Central memory CD4-positive, alpha-beta T cell (primary cell): ENCODE data around the gene ABCC8.
"Not testable (repeated sequence)": the region's sequence is repeated elsewhere in the genome, so short reads cannot be mapped to it uniquely, and the experiment has no call there.

Experiments
- DNase-seq: peaks from one replicate; pipeline ENCODE4 v3.0.0; 2022

Gene ABCC8

DNA sequence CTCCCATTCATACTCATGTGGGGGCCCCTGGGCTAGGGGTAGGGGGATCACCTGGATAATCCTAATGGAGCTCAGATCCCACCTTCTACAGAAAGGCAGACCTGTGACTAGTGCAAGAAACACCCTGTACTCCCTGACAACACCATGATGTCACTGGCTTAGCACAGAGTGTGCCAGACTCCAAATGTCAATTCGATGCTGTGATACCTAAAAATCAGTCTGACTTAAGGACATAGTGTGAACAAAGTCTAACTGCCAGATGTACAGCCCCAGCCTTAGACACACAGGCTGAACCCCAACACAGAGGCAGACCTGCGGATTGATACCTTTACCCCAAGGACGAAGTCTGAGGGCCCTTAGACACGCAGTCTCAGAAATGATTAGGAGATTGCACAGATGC is 8.5 kb downstream of the ABCC8 start:
- no peak for DNase-seq

DNA sequence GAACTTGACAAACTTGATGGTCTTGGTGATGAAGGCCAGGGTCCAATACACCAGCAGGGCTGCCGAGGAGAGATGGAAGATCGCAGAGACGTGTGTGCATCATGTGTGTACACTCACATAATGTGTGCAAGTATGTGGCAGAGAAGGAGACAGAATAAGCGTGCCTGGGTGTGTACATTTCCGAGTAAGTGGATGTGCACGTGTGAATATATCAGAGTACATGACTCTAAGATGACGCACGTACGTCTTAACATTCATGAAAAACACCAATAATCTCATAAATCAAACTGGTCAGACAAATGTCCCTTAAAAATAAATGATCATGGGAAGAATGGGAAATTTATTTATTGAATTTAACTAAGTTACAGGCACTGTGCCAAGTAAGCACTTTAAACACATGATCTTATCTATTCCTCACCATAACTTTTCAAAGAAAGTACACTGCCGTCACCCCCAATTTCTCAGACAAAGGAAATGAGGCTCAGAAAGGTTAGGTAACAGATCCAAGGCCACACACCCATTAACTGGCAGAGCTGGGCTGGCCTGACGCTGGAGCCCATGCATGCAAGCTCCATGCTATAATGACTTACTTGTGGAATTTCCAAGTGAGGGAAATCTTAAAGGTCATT is 13.0 kb downstream of the ABCC8 start:
- no peak for DNase-seq

DNA sequence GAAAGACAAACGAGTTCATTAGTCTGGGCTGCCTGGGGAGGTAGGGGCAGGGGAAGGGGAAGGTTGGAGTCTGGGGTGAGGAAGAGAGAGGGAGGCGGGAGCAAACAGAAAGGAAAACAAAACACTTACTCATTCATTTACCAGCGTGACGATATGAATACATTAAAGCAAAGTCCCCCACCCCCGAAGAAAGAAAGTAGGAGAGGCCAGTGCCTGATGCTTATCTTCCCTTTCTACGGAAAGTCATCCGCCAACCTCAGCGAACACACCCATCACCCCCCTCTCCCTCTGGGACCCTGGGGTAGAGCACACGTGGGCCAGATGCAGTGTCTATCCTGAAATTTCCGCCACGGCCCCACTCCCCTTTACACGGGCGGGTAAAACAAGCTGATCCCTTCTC is 13.7 kb downstream of the ABCC8 start:
- DNase-seq, result no peak

DNA sequence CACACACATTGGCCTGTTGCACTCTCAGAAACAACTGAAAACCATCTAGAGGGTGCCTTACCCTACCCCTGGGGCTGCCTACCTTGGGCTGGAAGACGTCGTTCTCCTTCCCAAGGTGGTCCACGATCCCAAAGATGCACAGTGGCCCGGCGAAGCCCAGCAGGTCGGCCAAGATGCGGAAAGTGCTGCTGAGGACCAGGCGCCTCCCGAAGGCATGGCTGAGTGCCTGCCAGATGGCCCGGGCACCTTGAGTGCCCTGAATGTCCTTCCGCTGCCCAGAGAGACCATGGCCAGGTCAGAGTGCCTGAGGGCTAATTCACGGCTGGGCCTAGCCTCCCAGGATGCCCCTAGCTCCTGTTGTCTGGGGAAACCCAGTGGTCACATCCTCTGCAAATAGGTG is 16.2 kb downstream of the ABCC8 start:
- DNase-seq, result no peak

DNA sequence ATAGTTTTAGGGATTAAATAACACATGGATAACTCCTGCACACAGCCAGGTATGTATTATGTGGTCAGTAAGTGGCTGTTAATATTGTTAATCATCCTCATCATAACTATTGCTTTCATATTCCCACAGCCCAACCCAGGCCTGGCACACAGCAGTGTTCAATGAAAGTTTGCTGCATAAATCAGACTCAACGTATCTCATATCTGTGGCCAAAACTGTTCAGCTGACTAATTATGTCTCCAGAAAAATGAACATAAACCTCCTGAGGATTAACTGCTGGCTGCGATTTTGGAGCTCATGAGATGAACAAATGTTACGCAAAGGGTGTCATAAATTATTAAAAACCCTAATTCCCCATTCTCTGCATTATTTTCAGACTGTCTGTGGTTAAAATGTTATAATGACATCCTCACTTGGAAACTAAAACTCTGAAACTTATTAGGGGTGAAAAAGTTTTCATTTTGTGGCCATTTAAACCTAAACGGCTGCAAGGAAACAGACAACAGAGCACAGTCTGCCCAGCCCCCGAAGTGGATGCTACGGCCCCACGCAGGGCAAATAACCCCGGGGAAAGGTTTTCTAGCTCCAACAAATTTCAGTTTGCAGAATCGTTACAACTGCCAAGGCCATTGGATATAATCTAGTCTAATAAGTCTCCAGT is 17.3 kb downstream of the ABCC8 start:
- no peak for DNase-seq

DNA sequence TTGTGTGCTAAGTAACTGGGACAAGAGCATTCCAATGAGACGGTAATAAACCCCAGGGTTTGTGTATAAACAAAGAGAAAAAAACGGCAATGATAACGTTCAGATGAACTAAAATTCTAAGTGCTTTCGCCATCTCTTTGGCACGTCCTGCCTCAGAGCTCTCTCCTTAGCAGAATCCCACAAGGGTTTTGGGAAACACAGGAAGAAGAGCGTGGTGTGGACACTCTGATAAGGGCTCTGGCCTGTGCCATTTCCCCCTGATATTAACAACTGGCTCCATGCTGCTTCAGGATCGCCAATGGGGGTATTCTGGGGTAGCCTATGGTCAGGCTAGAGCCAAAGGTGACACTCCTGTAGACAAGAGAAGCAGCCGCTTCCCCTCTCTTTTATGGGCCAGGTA is 18.4 kb downstream of the ABCC8 start:
- no peak for DNase-seq

DNA sequence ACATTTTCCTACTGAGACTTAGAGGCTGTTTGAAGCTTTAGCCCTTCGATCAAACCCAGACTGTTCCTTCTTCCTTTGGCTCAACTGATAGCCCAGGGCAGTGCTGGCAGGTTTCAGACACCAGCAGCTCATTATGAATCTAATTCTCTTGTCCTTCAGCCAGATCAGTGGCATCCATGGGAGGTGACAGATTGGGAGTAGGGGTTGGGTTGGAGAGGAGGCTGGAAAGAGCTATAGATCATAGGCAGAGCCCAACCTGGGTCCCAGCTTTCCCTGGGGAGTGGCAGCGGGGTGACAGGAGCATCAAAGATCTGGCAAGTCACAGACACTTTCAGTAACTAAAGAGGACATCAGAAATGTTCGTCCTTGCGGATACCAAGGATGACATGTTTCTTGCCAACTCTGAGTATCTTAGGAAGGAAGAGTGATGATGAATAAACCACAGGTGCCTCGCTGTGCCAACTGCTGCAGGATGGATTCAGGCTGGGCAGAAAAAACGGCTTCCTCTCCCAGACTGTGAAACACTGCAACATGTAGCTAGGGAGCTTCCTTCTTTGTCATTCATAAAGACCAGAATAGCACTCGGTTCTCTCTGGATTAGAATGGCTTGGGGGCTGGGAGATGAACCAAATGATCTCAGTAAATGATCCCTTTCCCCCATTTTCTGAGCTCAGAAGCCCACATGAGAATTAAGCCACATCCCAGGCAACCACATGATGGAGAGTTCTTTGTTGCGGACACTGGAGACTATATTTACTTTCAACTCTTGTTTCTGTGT is 19.1 kb downstream of the ABCC8 start:
- DNase-seq, result no peak

DNA sequence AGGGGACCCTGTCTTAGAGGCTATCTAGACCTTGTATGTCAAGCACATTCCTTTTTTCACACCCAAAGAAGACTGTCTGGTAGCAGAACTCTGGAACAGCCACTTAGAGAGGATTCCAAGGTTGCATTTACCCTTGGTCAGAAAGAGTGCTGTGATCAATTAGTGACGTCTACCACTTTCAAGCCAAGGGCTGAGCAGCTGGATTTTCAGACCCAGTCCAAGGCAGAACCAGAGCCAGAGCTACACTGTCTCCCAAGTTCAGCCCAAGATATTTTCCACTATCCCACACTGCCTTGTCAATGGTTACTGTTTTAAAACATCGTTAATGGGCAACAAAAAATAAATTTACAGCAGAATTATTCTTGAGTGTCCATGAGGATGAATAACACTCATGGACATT is 24.0 kb downstream of the ABCC8 start:
- DNase-seq, result no peak

DNA sequence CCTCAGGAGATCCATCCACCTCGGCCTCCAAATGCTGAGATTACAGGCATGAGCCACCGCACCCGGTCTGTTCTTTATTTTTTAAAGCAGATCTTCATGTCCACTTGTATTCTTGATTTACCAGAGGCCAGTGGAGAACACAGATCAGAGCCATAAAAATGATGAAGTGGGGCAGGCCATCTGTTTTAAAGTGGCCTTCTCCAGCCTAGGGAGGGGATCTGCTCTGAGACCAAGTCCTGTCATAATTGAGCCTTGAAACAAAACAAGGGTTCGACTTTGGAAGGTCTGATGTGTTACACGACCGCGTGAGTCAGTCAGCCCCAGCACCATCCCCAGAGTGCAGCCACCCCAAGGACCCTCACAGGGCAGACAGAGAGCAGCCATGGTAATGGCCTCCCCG is 27.5 kb downstream of the ABCC8 start:
- DNase-seq, result no peak

DNA sequence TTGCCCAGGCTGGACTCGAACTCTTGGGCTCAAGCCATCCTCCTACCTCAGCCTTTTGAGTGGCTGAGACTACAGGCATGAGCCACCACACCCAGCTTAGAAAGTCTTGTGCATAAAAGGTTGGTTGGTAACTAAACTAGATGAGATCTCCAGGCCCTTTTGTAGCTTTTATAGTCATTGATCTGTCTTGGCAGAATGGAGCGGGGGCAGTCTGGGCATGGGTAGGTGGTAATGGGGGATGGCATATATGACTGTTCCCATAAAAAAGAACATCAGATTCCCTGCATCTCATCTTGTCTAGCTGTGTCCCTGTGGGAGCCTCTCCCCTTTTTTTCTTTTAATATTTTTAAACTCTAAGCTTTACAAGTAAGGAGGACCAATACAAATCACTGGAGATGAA is 30.2 kb downstream of the ABCC8 start:
- no peak for DNase-seq

DNA sequence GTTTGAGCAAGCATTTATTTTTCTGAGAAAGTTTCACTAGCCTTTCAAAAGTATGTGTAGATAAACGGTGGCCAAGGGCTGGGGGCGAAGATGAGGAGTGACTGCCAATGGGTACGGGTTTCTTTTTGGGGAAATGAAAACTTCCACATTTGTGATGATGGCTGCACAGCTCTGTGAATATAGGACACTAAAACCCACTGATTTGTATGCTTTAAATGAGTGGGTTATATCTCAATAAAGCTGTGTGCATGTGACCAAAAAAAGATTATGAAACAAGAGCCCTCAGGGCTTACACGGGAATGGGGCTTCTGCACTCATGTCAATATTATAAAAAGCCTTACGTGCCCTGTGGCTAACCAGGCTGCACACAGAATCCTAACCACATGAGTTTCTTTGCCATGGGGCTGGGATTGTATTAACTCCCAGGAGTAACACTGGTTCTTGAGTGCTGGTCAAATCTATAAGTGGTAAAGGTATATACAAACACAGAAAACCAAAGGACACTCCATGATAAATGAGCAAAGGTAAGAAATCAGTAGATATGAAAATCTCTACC is 31.3 kb downstream of the ABCC8 start:
- no peak for DNase-seq

DNA sequence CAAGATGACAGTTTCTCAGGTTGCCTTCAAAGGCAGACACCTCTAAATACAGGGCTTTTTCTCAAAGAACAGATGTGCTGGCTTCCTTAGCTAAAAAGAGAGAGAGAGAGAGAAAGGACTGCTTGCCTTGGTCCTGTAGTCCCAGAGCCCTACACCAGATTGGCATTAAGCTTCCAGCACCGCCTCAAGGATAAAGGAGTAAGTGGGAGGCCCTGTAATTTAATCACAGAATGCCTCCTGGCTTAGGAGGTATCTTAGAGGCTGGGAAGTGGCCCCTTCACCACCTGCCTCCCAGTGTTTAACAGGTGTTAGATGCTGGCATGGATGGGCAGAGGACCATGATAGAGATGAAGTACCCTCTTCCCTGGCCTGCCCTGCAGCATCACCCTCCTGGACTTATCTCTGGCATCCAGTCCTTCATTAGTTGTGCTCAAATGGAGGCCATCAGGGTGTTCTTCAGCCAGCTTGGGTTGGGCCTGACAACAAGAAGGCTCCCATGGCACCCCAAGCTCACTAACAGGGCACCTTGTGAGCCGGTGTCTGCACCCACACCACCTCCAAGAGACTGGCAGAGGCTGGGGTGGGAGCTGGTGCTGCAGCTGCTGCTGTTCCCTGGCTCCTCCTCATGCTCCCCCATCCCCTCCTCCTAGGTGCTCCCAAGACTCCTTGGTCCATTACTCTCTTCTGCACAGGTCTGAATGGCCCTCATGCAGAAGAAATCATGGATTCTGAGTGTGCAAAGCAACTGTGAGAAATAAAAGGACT is 32.5 kb downstream of the ABCC8 start:
- no peak for DNase-seq

DNA sequence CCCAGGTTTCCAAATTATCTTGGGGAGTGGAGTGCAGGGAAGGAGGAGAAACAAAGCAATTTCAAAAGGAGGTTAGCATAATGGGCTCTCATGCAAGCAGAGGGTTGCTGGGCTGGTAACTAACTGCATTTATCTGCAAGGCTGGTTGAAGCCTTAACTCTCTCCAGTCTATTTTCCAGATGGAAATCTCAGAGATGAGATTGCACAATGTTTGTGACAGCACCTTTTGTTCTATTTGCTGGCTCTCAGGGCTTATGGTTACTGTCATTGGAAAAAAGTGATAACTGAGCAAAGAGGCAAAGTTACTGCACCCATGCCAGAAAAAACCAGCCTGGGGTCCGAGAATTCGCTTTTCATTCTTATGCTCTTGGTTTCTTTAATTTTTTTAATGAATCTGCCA is 33.2 kb downstream of the ABCC8 start:
- DNase-seq, result no peak

DNA sequence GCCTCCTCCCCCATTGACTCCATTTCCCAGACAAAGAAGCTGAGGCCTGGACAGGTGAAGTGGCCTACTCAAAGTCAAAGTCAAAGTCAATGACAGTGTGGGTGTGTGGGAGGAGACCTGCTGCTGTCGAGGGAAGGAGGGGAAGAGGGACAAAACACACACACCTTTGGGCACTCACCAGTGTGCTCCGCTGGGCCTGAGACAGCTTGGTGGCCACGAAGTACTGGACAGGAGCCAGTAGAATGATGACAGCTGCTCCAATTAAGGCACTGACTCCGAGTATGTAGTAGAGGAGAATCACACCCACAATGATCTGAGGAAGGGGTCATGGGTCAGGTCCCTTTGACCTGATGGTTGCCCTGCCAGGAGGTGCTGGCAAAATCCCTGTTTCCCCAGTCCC is 33.6 kb downstream of the ABCC8 start:
- DNase-seq, result no peak

DNA sequence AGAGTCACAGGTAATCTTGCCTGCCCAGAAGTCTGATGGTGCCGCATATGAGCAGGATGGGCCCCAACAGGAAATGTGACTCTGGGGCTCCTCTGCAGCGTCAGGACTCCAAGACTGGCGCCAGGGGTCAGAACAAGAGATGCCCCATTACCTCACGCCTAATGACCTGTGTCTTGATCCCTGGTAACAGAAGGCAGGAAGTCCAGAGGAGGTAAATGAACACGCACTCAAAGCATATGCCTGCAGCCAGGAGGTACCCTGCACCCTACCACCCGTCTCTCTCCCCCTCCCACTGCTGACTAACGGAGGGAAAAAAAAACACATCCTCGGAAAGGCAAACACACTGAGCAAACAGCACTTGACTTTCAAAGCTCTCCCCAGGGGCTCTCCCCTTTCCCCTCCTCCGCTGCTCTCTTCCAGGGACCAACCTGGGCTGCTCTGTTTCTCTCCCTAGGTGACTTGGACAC is 37.3 kb downstream of the ABCC8 start:
- DNase-seq, result no peak

DNA sequence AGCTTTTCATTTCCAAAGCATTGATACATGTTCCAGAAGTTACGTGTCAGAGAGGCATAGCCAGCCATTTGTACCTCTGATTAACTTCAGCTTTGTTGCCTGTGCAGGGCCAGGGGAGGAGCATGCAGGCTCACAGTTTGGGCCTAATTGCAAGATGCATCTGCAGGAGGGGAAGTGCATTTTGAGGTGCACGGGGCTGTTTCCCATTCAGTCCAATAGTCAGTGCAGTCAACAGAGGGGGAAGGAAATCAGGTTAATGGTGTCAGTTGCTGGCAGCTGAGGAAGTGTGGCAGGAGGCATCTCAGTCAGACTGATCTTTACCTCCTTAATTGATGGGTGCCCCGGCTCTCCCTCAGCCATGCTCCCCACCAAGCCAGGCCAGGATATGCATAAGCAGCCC is 39.3 kb downstream of the ABCC8 start:
- no peak for DNase-seq

DNA sequence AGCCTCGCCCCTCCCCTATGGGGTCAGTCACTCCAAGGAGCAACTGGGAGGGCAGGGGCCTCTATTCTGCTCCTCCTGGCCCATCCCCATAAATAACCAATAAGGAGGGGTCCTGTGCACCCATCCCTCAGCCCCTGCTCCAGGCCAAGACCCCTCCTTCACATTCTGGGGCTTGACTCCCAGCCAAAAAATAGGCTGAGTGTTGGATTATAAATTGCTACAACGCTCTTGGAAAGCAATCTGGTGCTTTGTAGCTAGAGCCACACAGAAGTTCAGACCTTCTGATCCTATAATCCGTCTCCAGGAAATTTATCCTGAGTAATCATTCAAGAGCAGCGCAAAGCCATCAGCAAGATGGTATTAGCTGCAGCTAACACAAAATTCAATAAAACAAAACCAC is 42.5 kb downstream of the ABCC8 start:
- no peak for DNase-seq

DNA sequence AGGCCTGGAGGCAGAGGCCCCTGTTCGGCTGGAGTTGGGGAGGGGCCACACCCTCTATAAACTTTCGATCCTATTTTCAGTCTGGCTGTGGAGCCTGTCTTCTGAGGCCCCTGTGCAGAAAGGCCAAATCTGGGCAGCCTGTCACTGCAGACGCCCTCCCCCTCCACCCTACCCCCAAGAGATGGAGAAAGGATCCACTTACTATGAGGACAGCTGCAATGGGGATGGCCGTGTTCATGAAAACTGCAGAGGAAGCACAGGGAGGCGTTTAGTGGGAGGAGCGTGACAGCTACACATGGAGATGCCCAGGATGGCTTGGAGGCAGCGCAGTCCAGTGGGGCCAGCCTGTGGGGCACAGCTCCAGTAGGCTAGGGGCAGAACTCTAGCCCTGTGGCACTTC is 44.6 kb downstream of the ABCC8 start:
- DNase-seq, result no peak

DNA sequence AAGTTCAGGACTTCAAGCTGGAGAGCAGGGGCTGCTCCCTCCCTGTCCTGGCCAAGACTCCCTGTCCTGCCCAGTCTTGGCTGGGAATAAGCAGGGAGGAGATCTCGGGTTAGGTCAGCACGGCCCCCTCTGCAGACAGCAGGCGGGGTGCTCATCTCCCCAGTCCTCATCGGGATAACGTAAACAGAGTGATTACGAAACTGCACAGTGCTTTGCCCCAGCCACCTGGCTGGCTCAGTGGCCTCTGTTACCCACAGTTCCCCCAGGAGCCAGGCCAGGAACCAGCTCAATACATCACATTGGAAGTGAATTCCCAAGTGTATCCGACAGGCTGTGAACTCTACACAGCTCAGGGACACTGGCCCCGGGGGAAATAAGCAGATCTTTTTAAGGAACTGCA is 45.5 kb downstream of the ABCC8 start:
- no peak for DNase-seq

DNA sequence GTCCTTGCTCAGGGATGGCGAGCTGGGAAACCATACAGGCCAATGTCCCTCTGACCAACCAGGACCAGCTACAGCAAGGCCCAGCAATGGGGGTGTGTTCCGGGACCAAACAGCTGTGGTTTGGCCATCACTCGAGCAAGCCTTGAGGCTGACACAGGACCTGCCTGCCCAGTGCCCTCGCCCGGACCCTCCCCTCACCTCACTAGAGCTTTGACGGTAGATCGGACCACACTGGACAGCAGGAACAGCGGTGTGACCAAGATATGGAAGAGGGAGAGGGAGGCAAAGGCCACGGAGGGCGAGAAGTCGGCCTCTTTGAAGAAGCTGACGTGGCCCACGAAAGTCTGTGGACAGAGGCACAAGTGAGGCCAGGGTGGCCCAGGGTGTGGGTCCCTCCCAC is 46.0 kb downstream of the ABCC8 start:
- DNase-seq, result no peak

DNA sequence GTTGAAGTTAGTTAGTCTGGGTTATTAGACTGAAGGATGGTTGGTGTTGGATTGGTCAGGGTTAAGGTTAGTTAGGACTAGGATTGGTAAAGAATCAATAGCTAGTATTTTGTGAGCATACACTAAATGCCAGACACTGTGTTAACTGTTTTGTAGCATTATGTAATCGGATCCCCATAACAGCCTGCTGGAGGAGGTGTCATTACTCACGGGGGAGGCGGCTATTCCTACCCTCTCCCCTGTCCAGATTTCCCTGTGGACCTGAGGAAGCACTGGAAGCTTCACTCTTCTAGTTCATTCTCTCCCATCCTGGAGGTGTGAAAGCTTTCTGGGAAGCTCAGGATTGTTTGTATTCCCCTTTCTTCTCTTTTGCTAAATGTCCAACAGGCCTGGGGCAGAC is 47.7 kb downstream of the ABCC8 start:
- no peak for DNase-seq

DNA sequence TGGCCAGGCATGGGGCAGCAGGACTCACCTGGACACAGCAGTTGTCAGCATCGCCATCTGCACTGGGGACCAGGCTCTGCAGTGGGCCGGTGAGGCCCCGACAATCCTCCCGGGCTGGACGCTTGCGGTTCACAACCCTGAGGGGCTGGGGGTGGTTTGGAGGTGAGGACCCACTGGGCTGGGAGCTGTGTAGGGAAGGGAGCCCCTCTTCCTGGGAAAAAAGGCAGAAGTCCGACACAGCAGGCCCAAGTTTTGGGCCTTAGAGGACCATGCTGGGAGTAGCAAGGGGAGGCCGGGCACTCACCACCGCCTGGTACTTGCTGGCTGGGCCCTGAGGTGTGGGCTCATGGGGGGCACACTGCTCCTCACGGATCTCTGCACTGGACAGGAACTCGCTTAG is 48.4 kb downstream of the ABCC8 start:
- no peak for DNase-seq

DNA sequence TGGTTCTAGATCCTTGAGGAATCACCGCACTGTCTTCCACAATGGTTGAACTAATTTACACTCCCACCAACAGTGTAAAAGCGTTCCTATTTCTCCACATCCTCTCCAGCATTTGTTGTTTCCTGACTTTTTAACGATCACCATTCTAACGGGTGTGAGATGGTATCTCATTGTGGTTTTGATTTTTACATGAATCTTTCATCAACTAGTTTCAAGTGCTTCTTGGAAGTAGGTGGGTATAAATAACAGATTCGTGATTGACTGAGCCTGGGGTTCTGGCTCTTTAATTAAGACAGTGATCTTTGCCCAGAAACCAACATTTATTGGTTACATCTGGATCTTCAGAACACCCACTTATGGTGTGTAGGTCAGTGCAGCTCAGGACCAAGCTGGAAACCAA is 50.4 kb downstream of the ABCC8 start:
- not testable (repeated sequence) for DNase-seq
